Ammon's horn (tissue), 1 donor: Measurements from ENCODE around the gene ZNF575.
"Not testable (repeated sequence)": the region's sequence is repeated elsewhere in the genome, so short reads cannot be mapped to it uniquely, and the experiment has no call there.

Experiments used
- DNase-seq: peaks from one replicate; pipeline ENCODE4 v3.0.0-alpha.2; 2016; ENCODE audit warnings: low spot score

ZNF575 gene

GRCh38 chr19:43511324-43511723 is 21.7 kb upstream of the ZNF575 start:
- DNase-seq, result no peak

DNA sequence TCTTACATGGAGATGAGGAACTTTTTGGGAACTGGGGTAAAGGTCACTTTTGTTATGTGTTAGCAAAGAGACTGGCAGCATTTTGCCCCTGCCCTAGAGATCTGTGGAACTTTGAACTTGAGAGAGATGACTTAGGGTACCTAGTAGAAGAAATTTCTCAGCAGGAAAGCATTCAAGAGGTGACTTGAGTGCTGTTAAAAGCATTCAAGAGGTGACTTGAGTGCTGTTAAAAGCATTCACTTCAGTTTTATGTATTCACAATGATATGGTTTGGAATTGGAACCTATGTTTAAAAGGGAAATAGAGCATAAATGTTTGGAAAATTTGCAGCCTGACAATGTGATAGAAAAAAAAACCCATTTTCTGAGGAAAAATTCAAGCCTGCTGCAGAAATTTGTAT is 20.6 kb upstream of the ZNF575 start:
- not testable (repeated sequence) for DNase-seq

DNA sequence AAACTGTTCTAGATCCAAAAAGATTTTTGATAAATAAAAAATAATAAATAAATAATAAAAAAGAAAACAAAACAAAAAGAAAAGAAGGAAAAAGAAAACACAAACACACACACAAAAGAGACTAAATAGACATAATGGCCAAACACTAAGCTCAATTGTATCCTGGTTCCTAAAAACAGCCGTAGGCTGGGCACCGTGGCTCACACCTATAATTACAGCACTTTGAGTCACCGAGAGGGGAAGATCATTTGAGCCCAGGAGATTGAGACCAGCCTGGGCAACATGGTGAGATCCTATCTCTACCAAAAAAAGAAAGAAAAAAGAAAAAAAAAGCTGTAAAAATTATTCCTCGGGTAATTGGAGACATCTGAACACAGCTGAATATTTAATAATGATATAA is 14.9 kb upstream of the ZNF575 start:
- no peak for DNase-seq

GRCh38 chr19:43519436-43520088 is 13.4 kb upstream of the ZNF575 start:
- DNase-seq, result peak; percentile 92

GRCh38 chr19:43522929-43523328 is 10.1 kb upstream of the ZNF575 start:
- no peak for DNase-seq

GRCh38 chr19:43523696-43524095 is 9.3 kb upstream of the ZNF575 start:
- DNase-seq, result not testable (repeated sequence)

DNA sequence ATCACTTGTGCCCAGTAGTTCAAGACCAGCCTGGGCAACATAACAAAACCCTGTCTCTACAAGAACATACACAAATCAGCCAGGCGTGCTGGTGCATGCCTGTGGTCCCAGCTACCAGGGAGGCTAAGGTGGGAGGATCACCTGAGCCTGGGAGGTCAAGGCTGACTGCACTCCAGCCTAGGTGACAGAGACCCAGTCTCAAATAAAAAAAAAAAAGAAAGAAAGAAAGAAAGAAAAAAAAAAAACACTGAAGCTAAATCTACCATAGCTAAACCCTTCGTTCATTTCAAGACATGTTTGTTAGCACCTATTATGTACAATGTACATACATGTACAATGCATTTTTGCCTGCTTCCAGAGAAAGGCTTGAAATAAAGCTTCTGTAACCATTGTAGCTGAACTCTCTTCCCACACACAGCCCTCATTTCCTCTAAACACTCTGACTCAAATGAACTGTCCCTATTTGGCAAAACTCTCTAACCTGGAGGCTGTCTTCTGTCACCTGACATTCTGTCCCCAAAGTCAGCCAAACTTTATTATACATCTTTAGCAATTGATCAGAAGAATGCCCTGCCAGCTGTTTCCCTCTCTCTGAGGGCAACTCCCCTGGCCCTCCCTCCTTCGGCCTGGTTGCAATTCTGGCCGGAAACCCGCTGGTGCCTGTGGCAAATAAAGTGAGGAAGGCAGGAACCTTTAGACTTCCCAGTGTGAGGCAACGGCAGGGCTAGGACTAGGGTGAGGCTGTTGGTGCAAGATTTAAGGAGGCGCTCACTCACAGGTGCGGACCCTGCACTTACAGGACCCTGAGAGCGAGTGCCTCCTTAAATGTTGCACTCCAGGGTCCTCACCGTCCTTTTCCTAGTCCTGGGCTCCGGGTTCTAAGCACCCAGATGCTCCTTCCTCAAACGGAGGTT is 7.8 kb upstream of the ZNF575 start:
- peak; percentile 54 for DNase-seq

DNA sequence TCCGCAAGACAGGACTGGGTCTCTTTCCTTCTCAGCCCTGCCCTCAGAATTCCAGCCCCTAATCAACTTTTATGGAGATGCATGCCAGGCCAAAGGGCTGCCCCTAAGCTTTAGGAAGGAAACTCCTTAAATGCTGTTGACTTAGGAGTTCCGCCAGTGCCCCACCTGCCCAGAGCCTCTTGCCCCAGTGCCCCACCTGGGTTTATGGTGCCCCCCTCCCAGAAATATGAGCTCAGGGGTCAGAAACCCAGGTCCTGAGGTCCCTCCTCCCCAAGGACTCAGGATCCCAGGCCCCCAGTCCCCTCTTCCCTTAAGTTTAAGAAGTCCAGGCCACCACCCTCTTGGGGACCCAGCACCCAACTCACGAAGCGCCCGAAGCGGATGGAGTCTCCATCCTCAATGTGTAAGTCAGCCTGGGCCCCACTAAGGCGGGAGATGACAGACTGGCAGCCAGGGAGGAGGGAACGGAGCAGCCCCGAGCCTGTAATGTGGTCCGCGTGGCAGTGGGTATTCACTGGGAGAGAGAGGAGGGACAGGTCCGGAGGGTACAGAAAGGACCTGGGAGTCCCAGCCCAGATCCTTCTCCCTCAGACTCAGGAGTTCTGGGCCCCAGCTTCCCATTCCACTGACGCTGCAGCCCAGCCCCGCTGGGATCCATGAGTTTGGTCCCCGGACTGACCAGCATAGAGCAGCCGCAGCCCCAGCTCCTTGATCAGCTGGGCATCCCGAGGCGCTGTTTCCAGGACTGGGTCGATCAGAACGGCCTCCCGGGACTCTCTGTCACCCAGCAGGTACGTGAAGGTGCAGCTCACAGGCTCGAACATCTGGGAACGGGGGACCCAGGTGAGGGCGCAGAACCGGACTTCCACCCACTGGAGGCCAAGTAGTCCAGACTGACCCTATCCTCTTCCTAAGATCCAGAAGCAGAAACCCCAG is 6.9 kb upstream of the ZNF575 start:
- no peak for DNase-seq

GRCh38 chr19:43526884-43527859 is 5.8 kb upstream of the ZNF575 start, which contains the start of gene ETHE1:
ETHE1 (minus strand) TSS chr19:43527201; CDS start chr19:43527177, 24 bp downstream.
- peak; percentile 87 for DNase-seq

GRCh38 chr19:43527860-43528622 is 4.9 kb upstream of the ZNF575 start:
- no peak for DNase-seq

DNA sequence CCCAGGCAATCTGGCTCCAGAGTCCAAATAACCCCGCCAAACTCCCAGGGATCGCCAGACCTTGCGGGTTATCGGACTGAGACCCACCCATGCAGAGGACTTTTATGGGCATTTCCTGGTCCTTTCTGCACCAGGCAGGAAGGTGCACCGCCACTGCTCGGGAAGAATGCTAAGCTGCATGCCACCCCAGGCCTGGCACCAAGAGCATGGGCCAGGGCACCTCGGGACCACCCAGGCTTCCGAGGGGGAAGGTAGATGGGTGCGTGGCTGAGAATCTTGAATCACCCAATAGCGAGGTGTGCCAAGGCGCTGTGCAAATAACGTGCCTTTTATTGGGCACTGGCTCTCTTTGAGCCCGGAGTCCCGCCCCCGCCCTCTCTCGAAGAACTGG is 422 bp upstream of the ZNF575 start:
- peak; percentile 60 for DNase-seq

DNA sequence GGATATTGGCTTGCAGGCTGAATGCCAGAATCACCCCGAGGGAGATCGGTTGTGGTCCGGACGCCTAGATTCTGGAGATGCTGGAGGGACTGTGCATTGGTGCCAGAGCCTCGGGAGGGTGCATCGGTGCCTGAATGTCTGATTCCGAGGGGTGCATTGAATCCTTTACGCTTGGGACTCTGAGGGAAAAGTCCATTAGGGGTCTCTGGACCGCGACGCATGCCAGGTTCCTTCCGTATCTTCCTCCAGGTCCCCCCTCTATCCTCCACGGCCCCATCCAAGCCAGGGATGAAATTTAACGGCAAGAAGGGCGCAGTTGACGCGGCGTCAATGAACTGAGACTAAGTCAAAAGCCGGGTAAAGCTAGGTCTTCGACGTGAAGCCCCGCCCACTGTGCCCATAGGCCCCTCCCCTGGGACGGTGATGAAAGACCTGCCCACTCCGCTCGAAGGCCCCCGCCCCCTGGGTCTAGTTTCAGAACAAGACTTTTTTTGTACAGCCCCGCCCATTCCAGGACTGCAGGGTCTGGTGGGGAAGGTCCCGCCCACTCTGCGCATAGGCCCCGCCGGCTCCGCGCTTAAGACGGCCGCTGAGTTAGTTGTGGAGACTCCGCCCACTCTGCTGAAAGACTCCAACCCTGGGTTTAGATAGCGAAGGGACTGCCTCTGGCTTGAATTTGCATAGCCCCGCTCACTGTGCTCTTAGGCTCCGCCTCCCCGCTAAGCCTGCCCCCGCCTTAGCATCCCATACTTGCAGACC is 737 bp downstream of the ZNF575 start:
- peak; percentile 97 for DNase-seq

GRCh38 chr19:43534305-43534815 is 1.4 kb downstream of the ZNF575 start:
- DNase-seq, result no peak

- peak; percentile 85 for DNase-seq
Measured at GRCh38 chr19:43534816-43535761, 2.1 kb downstream of the ZNF575 start.

GRCh38 chr19:43538922-43539321 is 5.9 kb downstream of the ZNF575 start:
- DNase-seq, result no peak

DNA sequence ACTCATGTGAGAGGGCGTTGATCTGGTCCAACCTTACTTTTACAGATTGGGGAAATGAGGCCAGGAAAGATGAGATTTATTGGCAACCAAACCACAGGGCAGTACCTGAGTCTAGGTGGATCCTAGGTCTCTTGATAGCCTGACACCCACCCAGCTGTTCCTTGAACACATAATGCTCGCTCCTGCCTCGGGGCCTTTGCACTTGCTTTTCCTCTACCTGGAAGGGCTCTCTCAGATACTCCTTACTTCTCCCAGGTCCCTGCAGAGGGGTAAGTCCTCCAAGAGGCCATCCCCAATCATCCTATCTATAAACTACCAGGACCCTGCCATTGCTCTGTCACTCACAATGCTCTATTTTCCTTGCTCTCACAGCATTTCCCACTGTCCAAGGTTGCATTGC is 7.4 kb downstream of the ZNF575 start:
- DNase-seq, result no peak

DNA sequence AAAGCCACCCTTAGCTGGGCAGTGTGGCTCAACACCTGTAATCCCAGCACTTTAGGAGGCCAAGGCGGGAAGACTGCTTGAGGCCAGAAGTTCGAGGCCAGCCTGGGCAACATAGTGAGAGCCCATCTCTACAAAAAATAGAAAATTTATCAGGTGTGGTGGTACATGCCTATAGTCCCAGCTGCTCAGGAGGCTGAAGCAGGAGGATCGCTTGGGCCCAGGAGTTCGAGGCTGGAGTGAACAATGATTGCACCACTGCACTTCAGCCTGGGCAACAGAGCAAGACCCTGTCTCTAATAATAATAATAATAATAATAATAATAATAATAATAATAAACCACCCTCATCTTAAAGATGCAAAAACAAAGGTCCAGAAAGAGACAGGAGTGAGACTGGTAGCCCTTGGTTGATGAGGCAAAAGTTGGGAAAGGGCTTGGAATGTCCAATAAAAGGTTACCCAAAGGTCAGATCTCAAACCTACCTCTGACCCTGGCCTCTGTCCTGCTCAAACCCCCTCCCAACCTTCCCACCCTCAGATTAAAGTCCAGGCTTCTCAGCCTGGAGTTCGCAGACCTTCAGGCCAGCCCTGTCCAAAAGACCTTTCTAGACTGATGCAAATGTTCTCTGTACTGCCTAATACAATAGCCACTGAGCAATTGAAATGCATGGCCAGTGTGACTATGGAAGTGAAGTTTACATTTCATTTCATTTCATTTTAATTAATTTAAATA is 9.1 kb downstream of the ZNF575 start:
- DNase-seq, result no peak
